K562 (cell line): ENCODE measurements around the gene SYNPO2.

Experiments used
- ADNP ChIP-seq: fragments of 200-800 bp; sonication (Bioruptor generic); IDR thresholded peaks from 2 replicates; pipeline ENCODE4 v1.6.1; 2016; ENCODE audit warnings: missing genetic modification characterization, missing compliant biosample characterization
- GABPB1 ChIP-seq: sonication (generic); formaldehyde crosslinking; IDR thresholded peaks from 2 replicates; pipeline ENCODE4 v1.8.0; 2022; ENCODE audit warnings: mild to moderate bottlenecking, missing genetic modification reagents
- HCFC1 ChIP-seq: IDR thresholded peaks from 2 replicates; pipeline ENCODE4 v1.6.1; 2012; ENCODE audit warnings: low read depth, low read length, improper control_type of control experiment
- TF ChIP-seq, protein P1 (sequence below): sonication (generic); formaldehyde crosslinking; IDR thresholded peaks from 2 replicates; pipeline ENCODE4 v1.9.0; 2022; ENCODE audit warnings: mild to moderate bottlenecking, missing genetic modification reagents
- TF ChIP-seq, protein P2 (sequence below): fragments of 250-450 bp; sonication (Bioruptor Pico); IDR thresholded peaks from 2 replicates; pipeline ENCODE4 v1.5.0; 2021
- TF ChIP-seq, protein P3 (sequence below): sonication (generic); formaldehyde crosslinking; IDR thresholded peaks from 2 replicates; pipeline ENCODE4 v1.8.1; 2023; ENCODE audit warnings: mild to moderate bottlenecking, missing genetic modification reagents, moderate library complexity

GRCh38 chr4:119041951-119042560 is 153.4 kb downstream of the SYNPO2 start:
- TF ChIP-seq, protein P1, sequence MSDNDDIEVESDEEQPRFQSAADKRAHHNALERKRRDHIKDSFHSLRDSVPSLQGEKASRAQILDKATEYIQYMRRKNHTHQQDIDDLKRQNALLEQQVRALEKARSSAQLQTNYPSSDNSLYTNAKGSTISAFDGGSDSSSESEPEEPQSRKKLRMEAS (CRISPR knock-in tag) = no peak
- TF ChIP-seq, protein P2, sequence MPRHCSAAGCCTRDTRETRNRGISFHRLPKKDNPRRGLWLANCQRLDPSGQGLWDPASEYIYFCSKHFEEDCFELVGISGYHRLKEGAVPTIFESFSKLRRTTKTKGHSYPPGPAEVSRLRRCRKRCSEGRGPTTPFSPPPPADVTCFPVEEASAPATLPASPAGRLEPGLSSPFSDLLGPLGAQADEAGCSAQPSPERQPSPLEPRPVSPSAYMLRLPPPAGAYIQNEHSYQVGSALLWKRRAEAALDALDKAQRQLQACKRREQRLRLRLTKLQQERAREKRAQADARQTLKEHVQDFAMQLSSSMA (CRISPR knock-in tag) = no peak
- TF ChIP-seq ADNP (tag) = no peak
- TF ChIP-seq GABPB1 (CRISPR knock-in tag) = no peak
- TF ChIP-seq, protein P3, sequence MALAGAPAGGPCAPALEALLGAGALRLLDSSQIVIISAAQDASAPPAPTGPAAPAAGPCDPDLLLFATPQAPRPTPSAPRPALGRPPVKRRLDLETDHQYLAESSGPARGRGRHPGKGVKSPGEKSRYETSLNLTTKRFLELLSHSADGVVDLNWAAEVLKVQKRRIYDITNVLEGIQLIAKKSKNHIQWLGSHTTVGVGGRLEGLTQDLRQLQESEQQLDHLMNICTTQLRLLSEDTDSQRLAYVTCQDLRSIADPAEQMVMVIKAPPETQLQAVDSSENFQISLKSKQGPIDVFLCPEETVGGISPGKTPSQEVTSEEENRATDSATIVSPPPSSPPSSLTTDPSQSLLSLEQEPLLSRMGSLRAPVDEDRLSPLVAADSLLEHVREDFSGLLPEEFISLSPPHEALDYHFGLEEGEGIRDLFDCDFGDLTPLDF = no peak
- TF ChIP-seq HCFC1 = no peak
